Activated CD4-positive, alpha-beta T cell treated with anti-CD3 and anti-CD28 coated beads, Interleukin-2, amount 10 ng/mL, durations not matched to agents 24 days and 14 days (primary cell): ENCODE data around the gene PTPRN2. TPM values are rescaled to one million over a fixed set of nuclear protein-coding genes. Genes with fewer than 3 reads are reported as not detected.

ENCODE experiments used
- DNase-seq: peaks from one replicate; pipeline ENCODE4 v3.0.0; 2022
- H3K27ac Mint-ChIP-seq: one replicate; pipeline ENCODE4 v1.8.0; 2022; ENCODE audit warnings: mild to moderate bottlenecking, mixed read lengths
- H3K27me3 Mint-ChIP-seq: one replicate; pipeline ENCODE4 v1.8.0; 2022; ENCODE audit warnings: mixed read lengths
- H3K36me3 Mint-ChIP-seq: one replicate; pipeline ENCODE4 v1.8.0; 2022; ENCODE audit warnings: low read depth, mild to moderate bottlenecking, mixed read lengths
- H3K4me1 Mint-ChIP-seq: one replicate; pipeline ENCODE4 v1.8.0; 2021; ENCODE audit warnings: mixed read lengths
- H3K4me3 Mint-ChIP-seq: one replicate; pipeline ENCODE4 v1.8.0; 2022; ENCODE audit warnings: mild to moderate bottlenecking, moderate library complexity, mixed read lengths
- H3K9me3 Mint-ChIP-seq: one replicate; pipeline ENCODE4 v1.8.0; 2021; ENCODE audit warnings: mixed read lengths
- intact Hi-C: fragments of 100-400 bp; cut with micrococcal nuclease; formaldehyde crosslinking; loops from one replicate; pipeline ENCODE4 v1.15.1; 2023
- total RNA-seq: library from RNA; stranded (reverse); gene quantifications from 2 replicates; pipeline ENCODE4 v1.2.3, GENCODE V29; 2022

PTPRN2 gene
- total RNA-seq, 1 donor from 2014 or later, result 0.33 TPM

DNA sequence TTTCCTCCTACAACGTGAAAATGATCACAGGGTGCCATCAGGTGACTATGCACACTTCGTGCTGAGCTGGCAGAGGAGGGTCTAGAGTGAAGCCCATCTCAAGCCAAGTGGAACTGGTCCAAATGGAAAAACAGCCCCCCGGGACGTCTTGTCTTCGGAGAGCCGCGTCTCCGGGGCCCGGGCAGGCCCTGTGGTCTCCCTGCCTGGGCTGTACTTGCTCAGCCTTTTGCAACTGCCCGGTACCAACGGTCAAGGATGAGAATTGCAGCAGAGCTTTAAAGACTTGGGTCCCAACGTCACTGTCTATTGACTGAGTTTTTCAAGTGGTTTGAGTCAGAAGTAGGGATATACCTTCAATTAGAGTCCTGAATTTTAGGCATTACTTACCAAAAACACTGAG is 315.5 kb downstream of the PTPRN2 start:
- H3K9me3 Mint-ChIP-seq, result no peaks in the 10 kb centered on the region
- no peak for DNase-seq
- H3K4me3 Mint-ChIP-seq, result no peak overlapping the region
- H3K27ac Mint-ChIP-seq, result no peak overlapping the region
- H3K27me3 Mint-ChIP-seq, result no peaks in the 10 kb centered on the region
- H3K4me1 Mint-ChIP-seq, result no peaks in the 10 kb centered on the region
- intact Hi-C loops, result no loop called here
- no peaks in the 10 kb centered on the region for H3K36me3 Mint-ChIP-seq

DNA sequence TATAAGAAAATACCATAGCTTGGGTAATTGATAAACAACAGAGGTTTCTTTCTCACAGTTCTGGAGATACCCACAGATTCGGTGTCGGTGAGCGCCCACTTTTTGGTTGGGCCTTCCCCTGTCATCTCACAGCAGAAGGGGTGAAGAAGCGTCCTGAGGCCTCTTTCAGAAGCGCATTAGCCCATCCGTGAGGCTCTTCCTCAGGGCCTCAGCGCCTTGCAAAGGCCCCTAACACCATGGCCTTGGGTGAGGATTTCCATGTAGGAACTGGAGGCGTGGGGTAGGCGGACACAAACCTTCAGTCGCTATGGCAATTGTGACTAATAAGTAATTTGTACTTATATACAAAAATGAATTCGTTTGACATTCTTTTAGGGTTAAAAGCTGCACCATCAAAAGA is 316.0 kb downstream of the PTPRN2 start:
- Mint-ChIP-seq H3K4me1 (no peaks in the 10 kb centered on the region), H3K36me3 (no peaks in the 10 kb centered on the region), H3K27me3 (no peaks in the 10 kb centered on the region), H3K27ac (no peak overlapping the region), H3K4me3 (no peak overlapping the region), H3K9me3 (no peaks in the 10 kb centered on the region)
- intact Hi-C loops, result no loop called here
- DNase-seq, result no peak

DNA sequence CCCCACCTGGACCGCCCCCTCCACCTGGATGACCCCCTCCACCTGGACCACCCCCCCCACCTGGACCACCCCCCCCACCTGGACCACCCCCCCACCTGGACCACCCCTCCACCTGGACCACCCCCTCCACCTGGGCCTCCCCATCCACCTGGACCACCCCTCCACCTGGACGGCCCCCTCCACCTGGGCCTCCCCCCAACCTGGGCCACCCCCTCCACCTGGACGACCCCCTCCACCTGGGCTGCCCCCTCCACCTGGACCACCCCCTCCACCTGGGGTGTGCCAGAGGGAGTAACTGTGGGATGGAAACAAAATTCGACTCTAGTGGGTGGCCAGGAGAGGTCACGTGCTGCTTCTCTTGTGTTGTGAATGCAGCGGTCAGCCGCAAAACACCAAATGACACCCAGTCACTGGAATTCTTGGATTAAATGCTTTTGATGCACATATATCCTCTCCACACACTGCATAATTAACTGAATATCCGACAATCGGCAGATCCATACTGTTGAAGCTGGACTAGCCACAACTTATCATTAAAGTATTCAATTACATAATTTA is 316.7 kb downstream of the PTPRN2 start:
- H3K4me3 Mint-ChIP-seq, result no peak overlapping the region
- H3K4me1 Mint-ChIP-seq, result no peaks in the 10 kb centered on the region
- intact Hi-C loops, result no loop called here
- DNase-seq, result no peak
- no peaks in the 10 kb centered on the region for H3K9me3 Mint-ChIP-seq
- no peaks in the 10 kb centered on the region for H3K36me3 Mint-ChIP-seq
- H3K27me3 Mint-ChIP-seq, result no peaks in the 10 kb centered on the region
- no peak overlapping the region for H3K27ac Mint-ChIP-seq

DNA sequence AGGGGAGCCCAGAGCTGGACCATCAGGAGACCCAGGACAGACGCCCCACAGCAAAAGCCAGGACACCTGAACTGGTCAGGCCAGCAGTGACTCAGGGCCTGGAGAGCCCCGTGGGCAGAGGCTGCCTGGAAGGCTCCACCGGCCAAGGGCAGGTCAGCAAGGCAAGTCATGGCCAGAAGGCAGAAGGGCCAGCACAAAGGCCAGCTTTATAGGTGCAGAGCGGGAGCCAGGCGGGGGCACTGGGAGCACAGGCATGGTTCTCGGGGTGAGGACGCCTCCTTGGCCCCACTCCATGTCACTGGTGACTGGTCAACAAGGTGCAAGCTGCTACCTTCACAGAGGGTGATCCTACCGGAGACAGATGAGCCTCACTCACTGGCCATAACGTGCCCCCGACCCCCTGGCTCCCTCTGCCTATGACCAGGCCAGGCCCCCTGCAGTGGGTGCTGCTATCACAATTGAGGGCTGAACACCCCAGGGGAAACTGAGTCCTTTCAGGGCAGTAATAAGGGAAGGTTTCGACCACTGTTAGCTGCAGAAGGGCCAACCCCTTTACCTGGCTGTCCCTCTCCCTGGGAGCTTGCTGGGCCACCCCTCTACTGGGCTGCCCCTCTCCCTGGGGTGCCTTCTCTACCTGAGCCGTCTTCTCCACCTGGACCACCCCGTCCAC is 317.4 kb downstream of the PTPRN2 start:
- intact Hi-C loops, result no loop called here
- no peak overlapping the region for H3K27ac Mint-ChIP-seq
- no peak for DNase-seq

DNA sequence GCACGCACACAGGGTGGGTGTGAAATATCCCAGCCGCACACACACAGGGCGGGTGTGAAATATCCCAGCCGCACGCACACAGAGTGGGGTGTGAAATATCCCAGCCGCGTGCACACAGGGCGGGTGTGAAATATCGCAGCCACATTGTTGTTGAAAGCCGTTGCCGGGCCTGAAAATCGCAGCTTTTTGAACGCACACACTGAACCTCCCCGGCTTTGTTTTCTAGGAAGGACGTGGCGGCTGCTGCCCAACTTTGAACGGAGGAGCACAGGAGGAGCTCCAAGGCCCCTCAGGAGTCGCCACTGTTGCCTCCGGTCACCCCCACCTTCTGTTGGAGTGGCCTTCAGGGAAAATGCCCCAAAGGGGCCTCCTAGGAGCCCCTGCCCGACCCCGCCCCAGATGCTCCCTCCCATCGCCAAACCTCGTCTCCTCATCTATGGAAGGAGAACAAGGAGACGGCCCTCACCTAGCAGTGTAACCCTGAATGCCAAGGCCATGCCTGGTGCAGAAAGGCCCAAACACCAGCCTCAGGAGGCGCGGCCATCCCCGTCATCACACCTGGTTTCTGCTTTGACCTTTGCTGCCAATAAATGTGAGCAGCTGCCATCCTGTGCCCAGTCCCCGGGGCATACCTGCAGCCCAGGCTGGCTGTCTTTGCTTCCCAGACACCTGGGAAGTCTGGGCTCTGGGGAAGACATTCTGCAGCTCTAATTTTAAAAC is 318.6 kb downstream of the PTPRN2 start:
- Mint-ChIP-seq H3K27ac (no peak overlapping the region), H3K4me3 (no peak overlapping the region), H3K4me1 (no peaks in the 10 kb centered on the region), H3K27me3 (no peaks in the 10 kb centered on the region), H3K36me3 (no peaks in the 10 kb centered on the region), H3K9me3 (no peaks in the 10 kb centered on the region)
- no peak for DNase-seq
- intact Hi-C loops, result no loop called here

More for the DNA sequence above, 317.4 kb downstream of the PTPRN2 start:
- Mint-ChIP-seq H3K9me3 (no peaks in the 10 kb centered on the region), H3K4me1 (no peaks in the 10 kb centered on the region), H3K4me3 (no peak overlapping the region), H3K27me3 (no peaks in the 10 kb centered on the region), H3K36me3 (no peaks in the 10 kb centered on the region)

DNA sequence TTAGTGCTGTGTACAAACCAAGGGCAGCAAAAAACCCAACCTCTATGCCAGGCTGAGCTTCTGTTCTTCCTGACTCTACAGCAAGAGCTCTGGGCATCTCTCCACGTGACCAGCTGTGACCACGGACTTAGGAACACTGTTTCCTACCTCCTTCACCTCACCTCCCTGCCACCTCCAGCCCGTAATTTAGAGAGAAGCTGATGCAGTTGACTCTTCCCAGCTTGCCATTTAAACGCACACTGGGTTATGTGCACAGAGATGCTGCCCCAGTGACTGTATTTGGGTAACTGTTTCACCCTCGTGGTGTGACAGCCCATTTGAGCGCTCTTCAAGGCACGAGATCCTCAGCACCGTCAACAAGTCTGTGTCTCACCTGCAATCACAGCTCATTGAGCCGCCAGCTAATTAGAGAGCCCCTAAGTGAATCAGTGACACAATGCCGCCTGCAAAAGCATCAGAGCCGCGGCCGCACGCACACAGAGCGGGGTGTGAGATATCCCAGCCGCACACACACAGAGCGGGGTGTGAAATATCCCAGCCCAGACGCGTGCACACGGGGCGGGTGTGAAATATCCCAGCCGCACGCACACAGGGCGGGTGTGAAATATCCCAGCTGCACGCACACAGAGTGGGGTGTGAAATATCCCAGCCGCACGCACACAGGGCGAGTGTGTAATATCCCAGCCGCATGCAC is 319.7 kb downstream of the PTPRN2 start:
- Mint-ChIP-seq H3K27me3 (no peaks in the 10 kb centered on the region), H3K36me3 (no peaks in the 10 kb centered on the region), H3K27ac (no peak overlapping the region), H3K9me3 (no peaks in the 10 kb centered on the region), H3K4me1 (no peaks in the 10 kb centered on the region), H3K4me3 (no peak overlapping the region)
- no peak for DNase-seq
- intact Hi-C loops, result no loop called here

DNA sequence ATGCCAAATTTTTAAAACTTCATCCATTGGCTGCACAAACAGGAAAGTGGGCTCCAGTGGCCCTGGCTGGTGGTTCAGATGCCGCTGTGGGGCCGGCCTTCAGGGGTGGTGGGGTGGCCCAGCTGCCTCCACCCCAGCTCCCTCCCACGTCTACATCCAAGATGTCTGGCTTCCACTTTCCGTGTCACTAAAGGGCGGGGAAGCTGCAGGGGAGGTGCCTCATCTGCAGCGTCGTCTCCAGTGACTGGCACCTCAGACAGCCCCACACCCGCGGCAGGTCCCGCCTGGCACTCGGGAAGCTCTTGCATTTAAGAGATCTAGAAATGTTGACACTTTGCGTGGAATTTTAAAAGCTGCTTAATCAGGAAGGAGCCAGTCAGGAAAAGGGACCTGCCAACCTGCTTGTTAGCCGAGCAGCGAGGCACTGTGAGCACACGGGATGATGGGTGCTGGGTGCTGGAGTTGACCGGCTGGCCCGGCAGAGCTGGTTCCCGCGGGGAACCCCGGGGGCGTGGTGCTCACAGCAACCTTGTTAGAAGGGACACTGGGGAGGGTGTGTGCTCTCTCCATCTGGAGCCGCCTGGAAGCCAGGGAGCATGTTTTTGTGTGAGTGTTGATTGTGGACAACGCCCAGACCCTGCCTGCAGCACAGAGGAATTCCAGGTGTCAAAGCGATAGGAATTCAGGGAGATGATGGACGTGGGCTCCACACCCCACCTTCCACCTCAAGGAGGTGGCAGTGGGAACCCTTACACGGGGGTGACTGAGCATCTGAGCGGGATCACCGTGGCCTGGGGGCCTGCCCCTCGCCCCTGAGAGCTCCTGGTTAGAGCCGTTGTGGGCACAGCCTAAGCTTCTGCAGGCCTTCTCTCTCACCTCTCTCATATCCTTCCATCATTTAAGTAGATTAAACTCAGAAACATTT is 320.5 kb downstream of the PTPRN2 start:
- intact Hi-C loops, result no loop called here
- no peak for DNase-seq
- H3K36me3 Mint-ChIP-seq, result no peaks in the 10 kb centered on the region
- H3K4me1 Mint-ChIP-seq, result no peaks in the 10 kb centered on the region
- no peak overlapping the region for H3K4me3 Mint-ChIP-seq
- H3K27ac Mint-ChIP-seq, result no peak overlapping the region
- no peaks in the 10 kb centered on the region for H3K27me3 Mint-ChIP-seq
- H3K9me3 Mint-ChIP-seq, result no peaks in the 10 kb centered on the region

DNA sequence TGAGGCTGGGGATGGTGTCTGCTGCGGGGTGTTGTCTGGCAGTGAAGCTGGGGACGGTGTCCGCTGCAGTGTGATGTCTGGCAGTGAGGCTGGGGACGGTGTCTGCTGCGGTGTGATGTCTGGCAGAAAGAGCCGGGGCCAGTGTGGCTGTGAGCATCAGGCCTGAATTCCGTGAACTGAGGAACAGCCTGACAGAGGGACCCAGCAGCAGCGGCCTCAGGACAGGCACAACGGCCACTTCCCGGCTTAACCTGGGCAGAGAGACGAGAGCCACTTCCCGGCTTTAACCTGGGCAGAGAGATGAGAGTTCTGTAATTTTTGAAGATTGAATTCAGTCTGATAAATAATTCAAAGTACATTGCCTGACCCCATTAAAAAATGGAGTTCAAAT is 321.2 kb downstream of the PTPRN2 start:
- no peak overlapping the region for H3K27ac Mint-ChIP-seq
- H3K4me1 Mint-ChIP-seq, result no peaks in the 10 kb centered on the region
- H3K36me3 Mint-ChIP-seq, result no peaks in the 10 kb centered on the region
- intact Hi-C loops, result no loop called here
- H3K4me3 Mint-ChIP-seq, result no peak overlapping the region
- DNase-seq, result no peak
- no peaks in the 10 kb centered on the region for H3K27me3 Mint-ChIP-seq
- no peaks in the 10 kb centered on the region for H3K9me3 Mint-ChIP-seq

DNA sequence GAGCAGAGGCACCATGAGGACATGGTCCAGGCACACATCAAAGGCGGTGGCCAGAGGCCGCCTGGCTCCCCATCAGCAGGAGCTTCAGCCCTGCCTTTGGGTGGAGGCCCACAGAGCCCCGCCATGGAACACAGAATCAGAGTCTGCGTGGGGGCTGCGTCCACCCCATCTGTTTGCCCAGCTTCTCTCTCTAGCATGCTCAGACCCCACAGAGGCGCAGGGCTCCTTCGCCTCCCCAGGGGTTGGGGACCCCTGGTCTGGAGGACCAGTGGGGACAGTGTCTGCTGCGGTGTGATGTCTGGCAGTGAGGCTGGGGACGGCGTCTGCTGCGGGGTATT is 321.9 kb downstream of the PTPRN2 start:
- Mint-ChIP-seq H3K36me3 (no peaks in the 10 kb centered on the region), H3K27ac (no peak overlapping the region), H3K27me3 (no peaks in the 10 kb centered on the region), H3K4me3 (no peak overlapping the region), H3K9me3 (no peaks in the 10 kb centered on the region), H3K4me1 (no peaks in the 10 kb centered on the region)
- no peak for DNase-seq
- intact Hi-C loops, result no loop called here

DNA sequence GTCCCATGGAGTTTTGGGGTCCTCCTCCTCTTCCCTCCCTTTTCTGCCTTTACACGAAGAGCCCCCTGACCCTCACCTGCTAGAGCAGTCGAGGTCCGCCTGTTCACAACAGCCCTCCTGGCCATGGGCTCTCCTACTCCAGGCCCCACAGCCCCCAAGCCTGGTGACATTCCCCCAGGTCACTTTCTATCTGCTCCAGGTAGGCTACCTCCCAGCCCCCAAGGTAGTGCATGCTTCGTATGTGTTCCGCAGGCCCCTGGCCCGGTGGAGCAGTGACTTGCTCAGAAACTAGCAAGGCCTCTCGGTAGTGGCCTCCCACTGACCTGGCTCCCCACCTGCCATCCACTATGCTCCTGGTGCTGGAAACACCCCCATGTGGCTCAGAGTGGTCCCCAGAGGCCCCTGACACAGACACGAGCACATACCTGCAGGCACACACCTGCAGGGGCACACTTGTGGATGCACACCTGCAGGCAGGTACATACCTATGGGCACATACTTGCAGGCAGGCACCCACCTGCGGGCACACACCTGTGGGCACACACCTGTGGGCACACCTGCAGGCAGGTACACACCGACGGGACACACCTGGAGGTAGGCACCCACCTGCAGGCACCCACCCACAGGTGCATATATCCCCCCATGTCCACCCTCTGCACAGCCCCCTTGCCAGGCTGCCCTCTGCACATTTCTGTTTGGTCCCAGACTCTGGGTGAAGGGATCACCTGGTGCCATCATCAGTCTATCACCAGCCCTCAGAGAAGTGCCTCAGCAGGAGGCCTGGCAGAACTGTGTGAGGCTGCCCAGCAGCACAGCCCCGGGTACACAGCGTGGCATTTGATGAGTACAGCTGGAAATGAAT is 322.5 kb downstream of the PTPRN2 start:
- H3K4me1 Mint-ChIP-seq, result no peaks in the 10 kb centered on the region
- H3K27ac Mint-ChIP-seq, result no peak overlapping the region
- DNase-seq, result no peak
- H3K4me3 Mint-ChIP-seq, result no peak overlapping the region
- intact Hi-C loops, result no loop called here
- H3K27me3 Mint-ChIP-seq, result no peaks in the 10 kb centered on the region
- H3K9me3 Mint-ChIP-seq, result no peaks in the 10 kb centered on the region
- no peaks in the 10 kb centered on the region for H3K36me3 Mint-ChIP-seq

DNA sequence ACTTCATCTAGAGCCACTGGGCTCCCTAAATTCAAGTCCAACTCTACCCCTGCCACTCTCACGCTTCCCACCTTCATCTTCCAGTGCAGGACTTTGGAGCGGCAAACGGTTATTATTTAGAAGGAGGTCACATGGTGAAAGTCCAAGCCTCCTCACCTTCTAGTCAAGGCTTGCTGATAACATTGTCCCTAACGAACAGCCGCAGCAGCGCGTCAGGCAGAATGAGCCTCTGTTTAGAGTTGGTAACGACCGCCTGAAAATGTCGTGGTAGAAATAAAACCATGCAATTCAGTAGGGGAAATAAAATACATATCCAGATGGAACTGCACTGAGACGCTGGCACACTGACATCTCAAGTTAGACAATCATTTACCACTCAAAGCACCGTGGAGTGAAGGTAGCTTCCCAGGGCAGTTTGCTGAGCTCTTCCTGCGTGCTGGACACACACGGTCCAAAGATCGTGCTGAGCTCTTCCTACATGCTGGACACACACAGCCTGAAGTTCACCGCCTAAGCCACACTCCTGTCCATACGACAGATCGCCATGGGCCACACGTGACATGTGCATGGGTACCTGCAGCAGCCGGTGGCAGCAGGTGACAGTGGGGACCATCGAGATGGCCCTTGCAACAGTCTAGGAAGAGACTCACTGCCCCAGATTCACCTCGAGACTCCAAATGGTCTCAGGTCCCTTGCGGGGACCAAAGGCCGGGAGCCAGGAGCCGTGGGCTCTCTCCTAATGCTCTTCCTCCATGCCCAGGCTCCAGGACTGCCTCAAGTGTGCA is 323.5 kb downstream of the PTPRN2 start:
- intact Hi-C loops, result no loop called here
- H3K27me3 Mint-ChIP-seq, result no peaks in the 10 kb centered on the region
- H3K4me3 Mint-ChIP-seq, result no peak overlapping the region
- H3K27ac Mint-ChIP-seq, result no peak overlapping the region
- DNase-seq, result no peak
- no peaks in the 10 kb centered on the region for H3K9me3 Mint-ChIP-seq
- no peaks in the 10 kb centered on the region for H3K36me3 Mint-ChIP-seq
- H3K4me1 Mint-ChIP-seq, result no peaks in the 10 kb centered on the region

DNA sequence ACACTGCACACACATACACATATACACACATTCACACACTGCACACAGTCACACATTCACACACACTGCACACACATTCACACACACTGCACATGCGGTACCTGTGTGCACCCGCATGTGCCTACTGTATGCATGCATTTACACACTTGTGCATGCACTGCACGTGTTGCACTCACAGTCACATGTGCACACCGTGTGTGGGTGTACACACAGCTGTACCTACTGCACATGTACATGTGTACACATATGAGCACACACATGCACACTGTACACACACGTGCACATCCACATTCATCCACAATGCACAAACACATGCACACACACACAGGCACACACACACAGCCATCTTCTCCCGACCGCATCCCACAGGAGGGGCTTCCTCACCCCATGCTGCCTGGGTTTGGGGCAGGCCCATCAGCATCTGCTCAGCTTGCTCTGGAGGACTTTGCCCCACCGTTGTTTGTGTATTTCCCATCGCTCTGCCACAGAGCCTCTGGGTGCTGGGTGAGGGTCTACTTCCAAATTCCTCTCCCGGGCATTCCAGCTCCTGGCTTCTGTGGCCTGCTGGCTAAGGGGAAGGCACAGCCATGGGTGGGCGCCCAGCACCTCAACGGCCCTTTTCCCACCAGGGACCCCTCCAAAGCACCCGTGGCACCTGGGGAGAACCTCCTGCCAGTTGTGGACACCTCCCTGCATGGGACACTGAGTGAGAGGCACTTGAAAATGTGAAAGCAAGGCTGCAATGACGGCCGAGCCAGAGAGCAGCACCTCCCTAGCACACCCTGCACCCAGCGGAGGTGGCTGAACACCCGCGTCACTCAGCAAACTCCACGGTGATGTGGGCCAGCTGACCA is 324.3 kb downstream of the PTPRN2 start:
- H3K9me3 Mint-ChIP-seq, result no peaks in the 10 kb centered on the region
- no peak overlapping the region for H3K27ac Mint-ChIP-seq
- intact Hi-C loops, result no loop called here
- no peaks in the 10 kb centered on the region for H3K4me1 Mint-ChIP-seq
- no peak for DNase-seq
- no peaks in the 10 kb centered on the region for H3K36me3 Mint-ChIP-seq
- H3K27me3 Mint-ChIP-seq, result no peaks in the 10 kb centered on the region
- no peak overlapping the region for H3K4me3 Mint-ChIP-seq
